HUES64 (cell line): Measurements from ENCODE around the gene BRD8.
"Not testable (repeated sequence)": the region's sequence is repeated elsewhere in the genome, so short reads cannot be mapped to it uniquely, and the experiment has no call there.

Experiments
- H3K27ac ChIP-seq: 2 replicates; pipeline ENCODE4 v1.7.0; 2013; ENCODE audit warnings: low read depth, low read length, inconsistent platforms
- H3K27me3 ChIP-seq: 2 replicates; pipeline ENCODE4 v1.6.1; 2013; ENCODE audit warnings: mild to moderate bottlenecking, low read length; ENCODE audit not compliant: insufficient read depth
- H3K36me3 ChIP-seq: 2 replicates; pipeline ENCODE4 v1.6.1; 2013; ENCODE audit warnings: mild to moderate bottlenecking, low read length; ENCODE audit not compliant: insufficient read depth
- H3K4me1 ChIP-seq: 2 replicates; pipeline ENCODE4 v1.6.1; 2013; ENCODE audit warnings: mild to moderate bottlenecking, low read length, moderate library complexity; ENCODE audit not compliant: insufficient read depth
- H3K4me3 ChIP-seq: 2 replicates; pipeline ENCODE4 v1.5.1; 2013; ENCODE audit warnings: mild to moderate bottlenecking, low read length, moderate library complexity
- H3K9ac ChIP-seq: 2 replicates; pipeline ENCODE4 v1.6.1; 2013; ENCODE audit warnings: mild to moderate bottlenecking, low read depth, low read length
- H3K9me3 ChIP-seq: 2 replicates; pipeline ENCODE4 v1.6.1; 2013; ENCODE audit warnings: low read depth, low read length; ENCODE audit not compliant: insufficient read depth
- WGBS: fragments of 150-250, 120-280 bp; methylation state at CpG from one replicate; pipeline ENCODE4 v1.1.7; 2013; ENCODE audit warnings: missing lambda C conversion rate; 5-methylcytosine and 5-hydroxymethylcytosine counted together

BRD8 gene

DNA sequence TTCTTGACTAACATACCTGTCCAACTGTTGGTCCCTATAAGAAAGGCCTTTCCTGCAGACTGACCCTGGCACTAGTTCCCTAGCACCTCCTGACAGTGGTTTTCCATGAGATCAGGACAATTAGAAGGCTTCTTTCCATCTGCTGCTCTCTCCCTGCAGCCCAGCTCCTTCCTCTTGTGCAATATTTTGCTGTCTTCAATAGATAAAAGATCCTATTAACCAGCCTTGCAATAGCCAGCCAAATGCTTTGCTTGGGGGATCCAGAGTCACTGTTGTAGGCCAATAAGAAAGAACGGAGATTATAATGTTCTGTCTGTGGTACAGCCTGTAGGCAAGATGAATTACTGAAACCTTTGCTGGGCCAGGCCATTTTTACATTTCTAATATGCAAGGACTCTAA lies 20.8 kb downstream of the BRD8 start:
- H3K27ac ChIP-seq, result no peak overlapping the region
- H3K9ac ChIP-seq, result no peak overlapping the region
- no peak overlapping the region for H3K4me3 ChIP-seq
- H3K9me3 ChIP-seq, result no peaks in the 10 kb centered on the region
- H3K4me1 ChIP-seq, result no peaks in the 10 kb centered on the region
- 93% methylated on average over 1 of the region's 1 CpG for WGBS
- no peaks in the 10 kb centered on the region for H3K27me3 ChIP-seq
- peaks cover 63% of the 10 kb centered on the region for H3K36me3 ChIP-seq

GRCh38 chr5:138155977-138156376 lies 22.5 kb downstream of the BRD8 start:
- not testable (repeated sequence) for H3K4me1 ChIP-seq, H3K27ac ChIP-seq, H3K9ac ChIP-seq, H3K4me3 ChIP-seq, H3K27me3 ChIP-seq, H3K9me3 ChIP-seq
- 96% methylated on average over 9 of the region's 9 CpGs for WGBS
- peaks cover 46% of the 10 kb centered on the region for H3K36me3 ChIP-seq

DNA sequence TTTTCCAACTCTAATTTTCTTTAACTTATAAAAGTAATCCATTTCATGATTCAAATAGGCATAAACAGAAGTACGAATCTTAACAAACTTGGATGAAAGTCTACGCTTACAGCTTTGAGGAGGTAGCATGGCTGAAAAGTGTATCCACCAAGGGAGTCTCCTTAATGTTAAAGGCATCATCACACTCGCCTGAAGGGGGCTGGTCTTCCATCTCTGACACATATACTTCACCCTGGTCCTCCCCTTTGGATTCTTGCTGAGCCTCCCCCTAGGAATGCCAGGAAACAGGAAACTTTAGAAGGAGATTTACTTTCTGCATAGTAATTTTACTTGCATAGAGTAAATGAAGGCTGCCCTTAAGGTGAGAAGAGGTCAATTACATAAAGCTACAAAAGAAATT lies 28.9 kb downstream of the BRD8 start:
- H3K27me3 ChIP-seq, result no peaks in the 10 kb centered on the region
- WGBS, result 45% methylated on average over 3 of the region's 3 CpGs

GRCh38 chr5:138148811-138149210 lies 29.6 kb downstream of the BRD8 start:
- no peaks in the 10 kb centered on the region for H3K9me3 ChIP-seq
- no peaks in the 10 kb centered on the region for H3K4me1 ChIP-seq
- WGBS, result 92% methylated on average over 1 of the region's 1 CpG
- H3K9ac ChIP-seq, result no peak overlapping the region
- no peaks in the 10 kb centered on the region for H3K36me3 ChIP-seq
- no peaks in the 10 kb centered on the region for H3K27me3 ChIP-seq
- no peak overlapping the region for H3K27ac ChIP-seq
- H3K4me3 ChIP-seq, result no peak overlapping the region

More for the DNA sequence above, 28.9 kb downstream of the BRD8 start:
- no peak overlapping the region for H3K9ac ChIP-seq
- H3K4me1 ChIP-seq, result no peaks in the 10 kb centered on the region
- no peaks in the 10 kb centered on the region for H3K36me3 ChIP-seq
- H3K9me3 ChIP-seq, result no peaks in the 10 kb centered on the region
- H3K4me3 ChIP-seq, result no peak overlapping the region
- H3K27ac ChIP-seq, result no peak overlapping the region

- not testable (repeated sequence) for H3K9ac ChIP-seq, H3K9me3 ChIP-seq
- WGBS, result 89% methylated on average over 6 of the region's 6 CpGs
These were observed 34.9 kb downstream of the BRD8 start for GRCh38 chr5:138143578-138143977.

GRCh38 chr5:138141734-138142133 lies 36.7 kb downstream of the BRD8 start:
- no peaks in the 10 kb centered on the region for H3K36me3 ChIP-seq
- no peak overlapping the region for H3K9ac ChIP-seq
- H3K9me3 ChIP-seq, result no peaks in the 10 kb centered on the region
- H3K27ac ChIP-seq, result no peak overlapping the region
- WGBS, result 92% methylated on average over 1 of the region's 1 CpG
- no peaks in the 10 kb centered on the region for H3K4me1 ChIP-seq
- no peak overlapping the region for H3K4me3 ChIP-seq
- H3K27me3 ChIP-seq, result no peaks in the 10 kb centered on the region

More at GRCh38 chr5:138143578-138143977, 34.9 kb downstream of the BRD8 start:
- H3K4me3 ChIP-seq, H3K27me3 ChIP-seq, H3K4me1 ChIP-seq, H3K36me3 ChIP-seq, H3K27ac ChIP-seq: not testable (repeated sequence)

- Histone ChIP-seq H3K9ac (no peak overlapping the region), H3K36me3 (no peaks in the 10 kb centered on the region), H3K4me1 (no peaks in the 10 kb centered on the region), H3K27ac (no peak overlapping the region), H3K9me3 (no peaks in the 10 kb centered on the region), H3K4me3 (no peak overlapping the region), H3K27me3 (no peaks in the 10 kb centered on the region)
- 87% methylated on average over 4 of the region's 4 CpGs for WGBS
These were observed 38.2 kb downstream of the BRD8 start for GRCh38 chr5:138140268-138140667.

DNA sequence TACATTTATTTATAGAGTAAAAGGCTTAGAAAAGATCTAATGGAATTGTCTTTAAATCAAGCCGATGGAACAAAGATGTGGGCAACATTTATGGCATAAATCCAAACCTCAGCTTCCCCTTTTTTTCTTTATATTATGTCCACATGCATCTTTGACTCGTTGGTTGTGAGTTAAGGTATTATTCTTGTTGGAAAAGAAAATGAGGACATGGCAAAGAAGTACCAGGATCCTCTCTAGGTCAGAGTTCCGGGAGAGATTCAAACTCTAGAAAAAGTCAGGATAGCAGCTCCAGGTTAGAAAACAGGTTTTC lies 38.7 kb downstream of the BRD8 start:
- H3K27ac ChIP-seq, result no peak overlapping the region
- H3K4me1 ChIP-seq, result no peaks in the 10 kb centered on the region
- 66% methylated on average over 3 of the region's 3 CpGs for WGBS
- peak overlapping the region; percentile 68 for H3K4me3 ChIP-seq
- no peak overlapping the region for H3K9ac ChIP-seq
- no peaks in the 10 kb centered on the region for H3K36me3 ChIP-seq
- no peaks in the 10 kb centered on the region for H3K9me3 ChIP-seq
- no peaks in the 10 kb centered on the region for H3K27me3 ChIP-seq

- Histone ChIP-seq H3K36me3 (no peaks in the 10 kb centered on the region), H3K4me3 (peak within 1 kb of the TSS; percentile 68), H3K27ac (no peak within 1 kb of the TSS), H3K4me1 (no peaks in the 10 kb centered on the region), H3K9me3 (no peaks in the 10 kb centered on the region), H3K27me3 (no peaks in the 10 kb centered on the region), H3K9ac (no peak within 1 kb of the TSS)
- 5% methylated on average over 30 of the region's 31 CpGs for WGBS
These were observed 39.3 kb downstream of the BRD8 start, which contains the start of gene NME5 for GRCh38 chr5:138138949-138139780. Gene NME5, minus strand, starts transcription at chr5:138139428. Its CDS starts 648 bp downstream, at chr5:138138780.

DNA sequence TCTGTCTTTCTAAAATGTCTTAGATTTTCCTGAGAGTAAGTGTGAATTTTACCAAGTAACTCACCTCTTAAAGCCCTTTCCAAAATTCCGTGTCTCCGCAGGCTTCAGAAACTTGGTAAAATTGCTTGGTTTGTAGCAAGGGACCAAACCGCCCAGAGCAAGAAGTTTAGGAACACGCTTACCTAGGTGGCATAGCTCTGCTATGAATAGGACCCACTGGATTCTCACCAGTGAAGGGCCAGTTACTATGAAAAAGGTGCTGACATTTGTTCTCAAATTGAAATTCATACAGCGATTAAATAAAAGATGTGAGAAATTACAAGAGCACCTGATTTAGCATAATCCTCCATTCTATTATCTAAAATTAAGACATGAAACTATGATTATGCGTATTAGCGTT lies 45.9 kb downstream of the BRD8 start:
- H3K4me3 ChIP-seq, result 0 out of 2 replicates have a peak overlapping the region, but pooled peaks have one; percentile 36

GRCh38 chr5:138129347-138129746 lies 49.1 kb downstream of the BRD8 start:
- 94% methylated on average over 6 of the region's 6 CpGs for WGBS

More for the DNA sequence above, 45.9 kb downstream of the BRD8 start:
- Histone ChIP-seq H3K27ac (no peak overlapping the region), H3K27me3 (no peaks in the 10 kb centered on the region), H3K9ac (no peak overlapping the region; the same call in 1 of the 2 replicates), H3K36me3 (no peaks in the 10 kb centered on the region), H3K9me3 (no peaks in the 10 kb centered on the region), H3K4me1 (no peaks in the 10 kb centered on the region)
- 86% methylated on average over 7 of the region's 7 CpGs for WGBS

More at GRCh38 chr5:138129347-138129746, 49.1 kb downstream of the BRD8 start:
- Histone ChIP-seq H3K36me3 (no peaks in the 10 kb centered on the region), H3K27ac (no peak overlapping the region), H3K27me3 (no peaks in the 10 kb centered on the region), H3K9ac (no peak overlapping the region), H3K4me1 (no peaks in the 10 kb centered on the region), H3K9me3 (no peaks in the 10 kb centered on the region), H3K4me3 (no peak overlapping the region)
